H9 (cell line): Measurements from ENCODE around the gene THRB. TPM values are rescaled to one million over a fixed set of nuclear protein-coding genes. Genes with fewer than 3 reads are reported as not detected.

Experiments
- DNase-seq: peaks from one replicate; pipeline ENCODE4 v3.0.0-alpha.2; 2017
- H2AFZ ChIP-seq: one replicate; pipeline ENCODE4 v1.6.1; 2013; ENCODE audit warnings: mild to moderate bottlenecking, low read length, control low read depth, moderate library complexity
- H2AK5ac ChIP-seq: 2 replicates; pipeline ENCODE4 v1.6.1; 2013; ENCODE audit warnings: low read length, control low read depth, mixed read lengths; ENCODE audit not compliant: insufficient read length
- H2BK120ac ChIP-seq: one replicate; pipeline ENCODE4 v1.6.1; 2013; ENCODE audit warnings: low read depth, mild to moderate bottlenecking, low read length, control low read depth, inconsistent platforms; ENCODE audit not compliant: poor library complexity, severe bottlenecking
- H2BK12ac ChIP-seq: 2 replicates; pipeline ENCODE4 v1.6.1; 2013; ENCODE audit warnings: low read length, control low read depth, mixed read lengths, low read depth; ENCODE audit not compliant: insufficient read length
- H2BK15ac ChIP-seq: 2 replicates; pipeline ENCODE4 v1.6.1; 2013; ENCODE audit warnings: low read depth, low read length, control low read depth
- H2BK20ac ChIP-seq: one replicate; pipeline ENCODE4 v1.6.1; 2013; ENCODE audit warnings: low read depth, mild to moderate bottlenecking, low read length, control low read depth, inconsistent platforms; ENCODE audit not compliant: poor library complexity, severe bottlenecking
- H2BK5ac ChIP-seq: 2 replicates; pipeline ENCODE4 v1.6.1; 2013; ENCODE audit warnings: low read length, control low read depth, mixed read lengths; ENCODE audit not compliant: insufficient read length
- H3K14ac ChIP-seq: 2 replicates; pipeline ENCODE4 v1.6.1; 2013; ENCODE audit warnings: low read length, control low read depth; ENCODE audit not compliant: insufficient read depth
- H3K18ac ChIP-seq: 2 replicates; pipeline ENCODE4 v1.6.1; 2013; ENCODE audit warnings: low read depth, mild to moderate bottlenecking, mixed read lengths, low read length, control low read depth; ENCODE audit not compliant: insufficient read length
- H3K23ac ChIP-seq: 2 replicates; pipeline ENCODE4 v1.6.1; 2013; ENCODE audit warnings: low read length, control low read depth, mixed read lengths, low read depth; ENCODE audit not compliant: insufficient read length
- H3K23me2 ChIP-seq: 2 replicates; pipeline ENCODE4 v1.6.1; 2013; ENCODE audit warnings: low read depth, mild to moderate bottlenecking, mixed read lengths, low read length, control low read depth; ENCODE audit not compliant: insufficient read length, poor library complexity, severe bottlenecking
- H3K27ac ChIP-seq: 2 replicates; pipeline ENCODE4 v1.5.1; 2013; ENCODE audit warnings: low read length, control low read depth, mixed read lengths, low read depth; ENCODE audit not compliant: insufficient read length
- H3K27me3 ChIP-seq: 2 replicates; pipeline ENCODE4 v1.6.1; 2013; ENCODE audit warnings: low read length, control low read depth, inconsistent platforms; ENCODE audit not compliant: insufficient read depth
- H3K4ac ChIP-seq: 2 replicates; pipeline ENCODE4 v1.6.1; 2013; ENCODE audit warnings: low read depth, mild to moderate bottlenecking, control low read depth, inconsistent platforms, low read length, moderate library complexity
- H3K4me1 ChIP-seq: 2 replicates; pipeline ENCODE4 v1.6.1; 2013; ENCODE audit warnings: low read length, control low read depth, inconsistent platforms; ENCODE audit not compliant: insufficient read depth
- H3K4me2 ChIP-seq: 2 replicates; pipeline ENCODE4 v1.6.1; 2013; ENCODE audit warnings: low read length, control low read depth, mixed read lengths; ENCODE audit not compliant: insufficient read length, insufficient read depth
- H3K56ac ChIP-seq: 2 replicates; pipeline ENCODE4 v1.6.1; 2013; ENCODE audit warnings: low read depth, mild to moderate bottlenecking, mixed read lengths, low read length, control low read depth; ENCODE audit not compliant: insufficient read length
- H3K79me1 ChIP-seq: 2 replicates; pipeline ENCODE4 v1.6.1; 2013; ENCODE audit warnings: low read depth, mild to moderate bottlenecking, moderate library complexity, low read length, control low read depth, inconsistent platforms; ENCODE audit not compliant: insufficient read depth, poor library complexity, severe bottlenecking
- H3K79me2 ChIP-seq: 2 replicates; pipeline ENCODE4 v1.6.1; 2013; ENCODE audit warnings: low read length, control low read depth, inconsistent platforms; ENCODE audit not compliant: insufficient read depth
- H3K9ac ChIP-seq: 2 replicates; pipeline ENCODE4 v1.6.1; 2013; ENCODE audit warnings: low read length, control low read depth, mixed read lengths; ENCODE audit not compliant: insufficient read length; ENCODE audit errors: extremely low read depth
- H3K9me3 ChIP-seq: one replicate; pipeline ENCODE4 v1.6.1; 2013; ENCODE audit warnings: low read depth, low read length, inconsistent platforms; ENCODE audit not compliant: control insufficient read depth
- H3T11ph ChIP-seq: one replicate; pipeline ENCODE4 v1.6.1; 2013; ENCODE audit warnings: mild to moderate bottlenecking, low read length, control low read depth, inconsistent platforms
- H4K20me1 ChIP-seq: one replicate; pipeline ENCODE4 v1.6.1; 2013; ENCODE audit not compliant: control insufficient read depth, insufficient read length, insufficient read depth
- H4K5ac ChIP-seq: 2 replicates; pipeline ENCODE4 v1.6.1; 2013; ENCODE audit warnings: low read depth, mild to moderate bottlenecking, mixed read lengths, low read length, control low read depth; ENCODE audit not compliant: insufficient read length
- H4K8ac ChIP-seq: replicated peaks from 2 replicates; pipeline ENCODE4 v1.6.1; 2013; ENCODE audit warnings: low read length, control low read depth, mixed read lengths, low read depth; ENCODE audit not compliant: insufficient read length
- H4K91ac ChIP-seq: 2 replicates; pipeline ENCODE4 v1.6.1; 2013; ENCODE audit warnings: low read depth, mild to moderate bottlenecking, moderate library complexity, mixed read lengths, low read length, control low read depth; ENCODE audit not compliant: insufficient read length
- H3K27ac Mint-ChIP-seq, 3 experiments: 2 replicates in 2 of 3; 3 replicates in 1 of 3; pipeline ENCODE4 v1.8.0; 2020 to 2021; ENCODE audit warnings: mixed read lengths in 3 of 3, mild to moderate bottlenecking in 1 of 3, moderate library complexity in 1 of 3
- H3K27me3 Mint-ChIP-seq: 2 replicates; pipeline ENCODE4 v1.8.0; 2021; ENCODE audit warnings: low read depth, mild to moderate bottlenecking, moderate library complexity, mixed read lengths
- H3K36me3 Mint-ChIP-seq, 3 experiments: 2 replicates in 2 of 3; 3 replicates in 1 of 3; pipeline ENCODE4 v1.8.0; 2020 to 2021; ENCODE audit warnings: low read depth in 3 of 3, mixed read lengths in 3 of 3; ENCODE audit not compliant: insufficient read depth in 1 of 3
- H3K4me1 Mint-ChIP-seq, 2 experiments: 2 replicates each; pipeline ENCODE4 v1.8.0; 2020; ENCODE audit warnings: mixed read lengths in 2 of 2
- H3K4me3 Mint-ChIP-seq, 2 experiments: 2 replicates in 1 of 2; 3 replicates in 1 of 2; pipeline ENCODE4 v1.8.0; 2020 to 2021; ENCODE audit warnings: mild to moderate bottlenecking in 2 of 2, mixed read lengths in 2 of 2, moderate library complexity in 1 of 2
- H3K9me3 Mint-ChIP-seq, 2 experiments: 2 replicates in 1 of 2; 3 replicates in 1 of 2; pipeline ENCODE4 v1.8.0; 2020; ENCODE audit warnings: mild to moderate bottlenecking in 2 of 2, mixed read lengths in 2 of 2, moderate library complexity in 1 of 2
- WGBS: extraction: QIAGEN DNeasy Blood & Tissue Kit; methylation state at CpG from one replicate; pipeline ENCODE4 v1.1.7; 2013; ENCODE audit warnings: missing lambda C conversion rate, low lambda C conversion rate, mixed read lengths; ENCODE audit not compliant: insufficient read length; ENCODE audit errors: extremely low coverage; 5-methylcytosine and 5-hydroxymethylcytosine counted together
- total RNA-seq: library from RNA; stranded (reverse); gene quantifications from 2 replicates; pipeline ENCODE4 v1.2.1, GENCODE V29; 2021
- TF ChIP-seq, protein P1 (sequence below): fragments of 200-600 bp; sonication (generic); conservative IDR thresholded peaks from 3 replicates; pipeline ENCODE4 v1.8.0; 2021; ENCODE audit warnings: antibody characterized with exemption, mild to moderate bottlenecking

Gene THRB
- total RNA-seq, 1 experiment from 2014 or later = 8.6 TPM

DNA sequence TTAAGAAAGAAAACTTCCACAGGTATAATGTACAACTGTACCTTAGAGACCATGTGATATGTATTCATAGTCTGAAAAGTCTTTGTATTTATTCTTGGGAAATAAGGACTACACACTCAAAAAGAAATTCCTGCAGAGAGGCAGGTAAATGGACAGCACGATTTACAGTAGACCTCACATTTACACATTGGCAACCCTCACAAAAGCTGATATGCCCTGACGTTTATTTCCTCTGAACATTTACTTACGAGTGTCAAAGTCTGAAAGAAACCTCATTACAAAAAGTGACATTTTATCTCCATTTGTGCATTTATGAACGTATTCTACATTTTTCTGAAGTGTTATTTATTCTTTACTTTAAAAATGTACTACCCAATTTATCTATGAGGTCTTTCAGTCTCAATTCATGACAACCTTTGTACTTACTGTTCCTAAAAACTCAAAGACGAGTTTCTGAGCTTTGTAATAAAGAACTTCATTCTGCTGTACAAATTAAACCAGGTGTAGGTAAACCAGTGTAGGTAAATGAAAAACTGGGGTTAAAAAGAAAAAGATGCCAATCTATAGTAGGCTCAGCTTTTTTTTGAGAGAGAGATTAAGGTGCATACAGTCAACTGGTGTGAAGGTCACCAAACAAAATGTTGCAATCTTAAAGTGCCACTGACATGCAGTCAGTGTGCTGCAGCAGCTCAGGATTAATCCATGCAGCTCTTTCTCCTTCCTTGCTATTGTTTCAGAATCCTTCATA lies 44.3 kb downstream of the THRB start:
- H3K79me2 ChIP-seq = no peaks in the 10 kb centered on the region
- Mint-ChIP-seq H3K27me3 (no peaks in the 10 kb centered on the region), H3K4me3 (no peak overlapping the region), H3K4me1 (0 out of 4 replicates have a peak, but pooled peaks cover 3% of the 10 kb centered on the region in 2 experiments), H3K9me3 (no peaks in the 10 kb centered on the region), H3K36me3 (no peaks in the 10 kb centered on the region), H3K27ac (no peak overlapping the region)
- H2BK15ac ChIP-seq = no peak overlapping the region
- no peak overlapping the region for H4K8ac ChIP-seq
- no peak for DNase-seq
- no peak overlapping the region for H3K9ac ChIP-seq
- H2BK12ac ChIP-seq = no peak overlapping the region
- no peak overlapping the region for H2BK20ac ChIP-seq
- H3K27me3 ChIP-seq = no peaks in the 10 kb centered on the region
- no peak overlapping the region for H4K5ac ChIP-seq
- H3K9me3 ChIP-seq = no peaks in the 10 kb centered on the region
- H3T11ph ChIP-seq = no peak overlapping the region
- H2BK120ac ChIP-seq = no peak overlapping the region
- no peaks in the 10 kb centered on the region for H3K4me1 ChIP-seq
- TF ChIP-seq, protein P1, sequence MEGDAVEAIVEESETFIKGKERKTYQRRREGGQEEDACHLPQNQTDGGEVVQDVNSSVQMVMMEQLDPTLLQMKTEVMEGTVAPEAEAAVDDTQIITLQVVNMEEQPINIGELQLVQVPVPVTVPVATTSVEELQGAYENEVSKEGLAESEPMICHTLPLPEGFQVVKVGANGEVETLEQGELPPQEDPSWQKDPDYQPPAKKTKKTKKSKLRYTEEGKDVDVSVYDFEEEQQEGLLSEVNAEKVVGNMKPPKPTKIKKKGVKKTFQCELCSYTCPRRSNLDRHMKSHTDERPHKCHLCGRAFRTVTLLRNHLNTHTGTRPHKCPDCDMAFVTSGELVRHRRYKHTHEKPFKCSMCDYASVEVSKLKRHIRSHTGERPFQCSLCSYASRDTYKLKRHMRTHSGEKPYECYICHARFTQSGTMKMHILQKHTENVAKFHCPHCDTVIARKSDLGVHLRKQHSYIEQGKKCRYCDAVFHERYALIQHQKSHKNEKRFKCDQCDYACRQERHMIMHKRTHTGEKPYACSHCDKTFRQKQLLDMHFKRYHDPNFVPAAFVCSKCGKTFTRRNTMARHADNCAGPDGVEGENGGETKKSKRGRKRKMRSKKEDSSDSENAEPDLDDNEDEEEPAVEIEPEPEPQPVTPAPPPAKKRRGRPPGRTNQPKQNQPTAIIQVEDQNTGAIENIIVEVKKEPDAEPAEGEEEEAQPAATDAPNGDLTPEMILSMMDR = no peak
- no peaks in the 10 kb centered on the region for H4K20me1 ChIP-seq
- H3K56ac ChIP-seq = no peak overlapping the region
- no peak overlapping the region for H3K4me2 ChIP-seq
- H3K14ac ChIP-seq = no peak overlapping the region
- H4K91ac ChIP-seq = no peak overlapping the region
- no peak overlapping the region for H2AK5ac ChIP-seq
- no peak overlapping the region for H3K27ac ChIP-seq
- H3K4ac ChIP-seq = no peak overlapping the region
- H3K23me2 ChIP-seq = no peaks in the 10 kb centered on the region
- no peak overlapping the region for H3K18ac ChIP-seq
- no peak overlapping the region for H2AFZ ChIP-seq
- no peaks in the 10 kb centered on the region for H3K79me1 ChIP-seq
- no CpG with 5 or more reads among the region's 5 CpGs for WGBS
- no peak overlapping the region for H2BK5ac ChIP-seq
- H3K23ac ChIP-seq = no peak overlapping the region
